ENCODE results near the gene LPCAT1.
"Not testable (repeated sequence)": the region's sequence is repeated elsewhere in the genome, so short reads cannot be mapped to it uniquely, and the experiment has no call there.

DNA sequence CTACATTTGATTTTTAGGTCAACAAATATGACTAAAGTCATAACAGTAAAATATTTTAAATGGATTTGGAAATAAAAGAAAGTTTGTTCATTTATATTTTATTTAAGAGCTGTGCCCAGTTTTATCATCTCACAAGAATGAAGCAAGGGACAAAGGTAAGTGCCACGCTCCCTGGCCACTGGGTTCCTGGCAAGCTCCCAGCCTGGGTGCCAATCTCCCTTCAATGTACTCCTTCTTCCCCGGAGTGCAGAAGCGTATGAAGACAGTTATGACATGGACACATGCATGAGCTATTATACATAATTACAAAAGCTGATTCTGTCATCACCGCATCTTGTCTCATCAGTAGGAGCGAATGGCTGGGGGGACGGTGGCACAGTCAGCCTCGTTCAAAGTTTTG lies 48.1 kb upstream of the LPCAT1 start:
- not testable (repeated sequence) for TF ChIP-seq EZH2 (IDR thresholded peaks at IDR 0.05); POLR2AphosphoS5 (IDR thresholded peaks at IDR 0.05; ENCODE audit: borderline replicate concordance, low read depth, low read length)

Measured in SK-N-MC (cell line).